OCI-LY3 (cell line): ENCODE data around the gene KCTD17.

Experiments
- CTCF ChIP-seq: fragments of 200-600, 300-600 bp; sonication (generic); IDR thresholded peaks from 2 replicates; pipeline ENCODE4 v1.5.1; 2014; ENCODE audit warnings: antibody characterized with exemption, low read length, low read depth
- EZH2phosphoT487 ChIP-seq: fragments of 200-600 bp; shearing (Covaris generic); IDR thresholded peaks from 2 replicates; pipeline ENCODE4 v1.6.1; 2018; ENCODE audit warnings: antibody characterized with exemption, mixed run types, low read depth

- no peak for TF ChIP-seq CTCF
- TF ChIP-seq EZH2phosphoT487: no peak
Observed at GRCh38 chr22:37065961-37066360, 14.4 kb downstream of the KCTD17 start.
